ENCODE results near the gene PLEKHG7.

PLEKHG7 gene

DNA sequence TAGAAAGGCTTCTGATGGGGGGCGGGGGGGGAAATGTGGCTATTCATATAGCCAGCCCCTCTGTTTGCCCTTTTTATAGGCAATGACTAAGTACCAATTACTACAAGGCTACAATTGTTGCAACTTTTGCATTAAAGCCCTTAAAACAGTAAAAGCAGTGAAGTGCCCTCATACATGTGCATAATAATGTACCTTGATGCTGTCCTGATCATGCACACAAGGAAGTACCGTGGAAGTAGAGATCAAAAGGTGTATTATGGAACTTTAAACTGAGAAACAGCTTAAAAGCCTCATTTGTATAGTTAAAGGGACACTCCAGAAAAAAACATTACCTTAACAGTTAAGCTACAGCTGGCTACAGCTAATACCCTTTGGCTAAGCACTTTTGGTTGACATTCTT is 111.8 kb downstream of the PLEKHG7 start:
- no peak for DNase-seq

DNA sequence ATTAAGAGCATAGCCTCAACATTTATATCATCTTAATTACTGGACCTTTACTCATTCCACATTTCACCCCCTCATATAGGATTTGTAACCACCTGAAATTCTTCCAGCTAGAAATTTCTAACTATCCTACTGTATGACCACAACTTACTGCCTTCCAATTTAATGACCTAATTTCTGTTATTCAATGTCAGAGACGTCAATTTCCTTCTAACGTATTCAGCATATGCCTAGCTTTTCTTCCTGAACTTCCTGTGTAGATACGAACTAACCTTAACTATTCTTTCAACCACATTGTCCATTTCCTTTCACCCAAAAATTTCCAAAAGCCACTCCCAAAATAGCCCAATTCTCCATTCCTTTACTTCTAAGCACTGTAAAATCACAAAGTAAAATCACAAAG is 118.4 kb downstream of the PLEKHG7 start:
- DNase-seq: no peak

Measured in activated CD8-positive, alpha-beta memory T cell treated with anti-CD3 and anti-CD28 coated beads for 24 hours (primary cell).